Measurements from ENCODE around the gene ANKRD60.

The ANKRD60 gene

DNA sequence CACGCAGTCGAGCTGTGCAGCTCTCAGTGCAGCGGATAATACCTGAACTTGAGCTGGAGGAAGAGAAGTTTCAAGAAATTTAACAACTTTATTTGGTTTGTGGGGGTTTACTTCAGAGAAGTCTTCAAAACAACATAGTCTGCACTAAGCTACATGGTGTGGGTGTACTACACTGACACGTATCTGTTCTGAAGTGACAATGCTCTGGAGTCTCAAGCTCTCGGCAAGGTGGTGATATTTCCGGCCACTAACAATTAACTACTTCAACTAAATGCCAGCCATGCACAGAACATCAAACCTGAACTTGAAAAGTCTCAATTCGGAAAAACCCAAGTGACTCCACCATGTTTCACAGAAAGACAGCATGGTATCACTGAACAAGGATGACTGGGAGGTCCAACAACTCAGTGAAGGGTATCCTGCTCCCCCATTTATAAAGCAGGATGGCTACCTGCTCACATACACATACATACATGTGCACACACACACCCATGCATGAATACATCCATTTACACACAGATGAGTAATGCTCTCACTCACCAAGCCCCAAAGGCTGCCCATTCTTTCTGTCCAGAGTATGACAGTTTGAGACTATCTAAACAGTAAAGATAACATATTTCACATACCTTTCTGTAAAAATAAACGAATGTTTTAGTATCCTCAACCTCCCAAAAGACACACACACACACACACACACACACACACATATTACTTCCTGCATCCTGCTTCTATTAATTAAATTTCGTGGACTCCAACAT, 15.4 kb upstream of the ANKRD60 start:
- DNase-seq = no peak

GRCh38 chr20:58242824-58243223, 14.4 kb upstream of the ANKRD60 start:
- no peak for DNase-seq

DNA sequence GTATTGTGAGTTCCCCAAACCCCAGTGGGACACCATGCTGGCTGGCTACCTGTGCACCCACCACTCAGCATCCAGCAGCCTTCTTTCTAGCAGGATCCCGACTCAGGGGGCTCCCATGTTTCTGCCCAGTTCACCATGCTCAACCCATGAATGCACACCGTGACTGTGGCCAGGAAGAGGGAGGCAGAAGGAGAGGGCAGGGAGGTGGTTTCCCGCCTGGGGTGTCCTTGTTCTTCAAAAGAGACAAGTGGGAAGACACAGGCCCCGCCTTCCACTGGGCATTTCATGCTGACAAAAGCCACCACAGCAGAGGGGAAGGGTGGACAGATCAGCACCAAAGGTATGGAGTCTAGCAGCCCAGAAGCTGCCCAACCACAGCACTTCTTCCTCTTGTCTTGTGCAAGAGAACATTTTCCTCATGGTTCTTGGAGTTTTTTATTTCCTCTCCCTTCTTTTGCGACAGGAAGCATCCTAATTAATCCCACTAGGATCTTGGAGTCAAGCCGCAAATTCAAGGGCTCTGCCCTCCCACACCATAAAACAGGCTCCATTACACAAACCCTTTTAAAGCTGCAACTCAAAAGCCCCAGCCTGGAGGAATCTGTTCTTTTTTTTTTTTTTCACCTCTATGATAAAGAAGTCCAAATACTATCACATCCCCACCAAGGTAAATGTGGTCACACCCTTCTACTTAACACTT, 13.5 kb upstream of the ANKRD60 start:
- no peak for DNase-seq

DNA sequence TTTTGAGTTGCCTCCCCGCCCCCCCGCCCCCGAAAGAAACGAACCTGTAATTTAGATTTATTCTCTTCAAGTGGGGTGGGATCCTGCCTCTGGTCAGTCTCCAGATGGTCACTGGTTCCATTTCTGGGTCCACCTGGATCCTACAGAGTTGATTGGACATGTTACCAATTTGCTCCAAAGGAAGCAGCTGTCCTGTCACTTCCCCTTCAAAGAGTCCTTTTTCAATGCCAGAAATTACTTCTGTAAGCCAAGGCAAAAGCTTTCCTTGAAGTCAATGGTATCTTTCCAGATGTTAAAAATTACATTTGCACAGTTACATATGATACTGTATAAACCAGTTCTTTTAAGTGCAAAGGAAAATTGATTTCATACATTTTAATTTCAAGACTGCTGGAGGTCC, 12.0 kb upstream of the ANKRD60 start:
- DNase-seq = no peak

GRCh38 chr20:58239216-58239615, 10.8 kb upstream of the ANKRD60 start:
- no peak for DNase-seq

- DNase-seq = no peak
Measured at GRCh38 chr20:58238490-58238889, 10.0 kb upstream of the ANKRD60 start.

DNA sequence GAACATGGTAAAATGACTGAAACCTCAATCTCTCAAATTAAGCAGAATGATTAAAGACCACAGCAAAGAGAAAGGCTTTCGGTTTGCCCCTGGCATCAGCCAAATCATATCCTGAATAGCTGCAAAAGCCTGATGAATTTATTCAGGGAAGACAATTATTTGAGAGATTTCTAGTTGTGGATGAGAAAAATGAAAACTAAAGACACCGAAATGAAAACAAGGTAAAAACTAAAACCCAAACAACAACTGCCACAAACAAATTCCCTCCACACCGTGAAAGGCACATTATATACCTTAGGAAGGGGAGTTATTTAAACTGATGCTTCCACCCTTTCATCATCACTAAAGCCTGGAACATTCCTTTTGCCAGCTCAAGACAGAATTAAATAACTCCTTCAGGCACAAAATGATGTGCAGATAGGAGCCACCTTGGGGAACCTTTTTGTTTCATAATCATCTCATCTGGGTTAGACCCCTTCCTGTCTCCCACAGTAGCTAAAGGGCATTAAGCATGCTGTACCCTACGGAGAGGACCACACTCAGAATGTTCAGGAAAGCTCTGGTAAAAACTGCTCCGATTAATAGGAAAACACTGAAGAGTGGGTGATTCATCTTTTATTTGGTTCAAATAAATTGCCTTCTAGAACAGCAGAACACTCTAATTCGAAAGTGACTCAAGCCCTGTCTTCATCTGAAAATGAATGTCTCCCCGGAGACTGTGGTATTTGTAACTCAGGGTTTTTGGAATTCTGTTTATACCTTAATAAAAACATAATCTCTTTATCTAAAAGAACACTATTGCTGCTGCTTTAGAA, 9.1 kb upstream of the ANKRD60 start:
- no peak for DNase-seq

DNA sequence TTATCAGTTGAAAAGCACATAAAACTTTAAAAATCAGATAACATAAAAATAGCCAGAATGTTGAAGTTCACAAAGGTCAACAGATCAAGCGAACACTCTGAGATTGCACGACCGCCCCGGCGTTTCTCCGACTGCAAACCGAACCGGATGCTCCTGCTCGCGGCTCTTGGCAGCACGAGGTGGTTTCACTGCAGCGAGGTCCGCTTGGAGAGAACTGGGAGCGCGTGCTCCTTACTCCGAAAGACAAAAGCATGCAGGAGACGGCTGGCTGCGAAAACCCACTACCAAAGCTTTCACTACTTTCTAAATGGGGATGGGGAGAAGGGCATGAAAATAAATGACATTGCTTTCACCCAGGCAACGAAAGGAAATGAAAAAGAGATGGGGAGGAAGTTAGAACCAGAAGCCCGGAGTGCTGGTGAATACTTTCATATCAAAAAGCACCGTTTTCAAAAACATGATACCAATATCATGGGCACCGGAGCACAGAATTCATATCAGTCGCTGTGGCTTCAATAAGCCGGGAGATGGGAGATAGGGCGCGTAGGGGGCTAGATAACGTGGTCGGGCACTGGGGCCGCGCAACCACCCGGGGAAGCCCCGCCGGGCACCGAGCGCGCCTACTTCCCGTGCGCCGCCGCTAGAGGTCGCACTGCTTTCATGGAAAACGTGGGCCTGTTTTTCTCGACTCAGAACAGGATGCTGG, 8.3 kb upstream of the ANKRD60 start:
- no peak for DNase-seq

- DNase-seq = no peak
Measured at GRCh38 chr20:58235010-58235409, 6.6 kb upstream of the ANKRD60 start.

DNA sequence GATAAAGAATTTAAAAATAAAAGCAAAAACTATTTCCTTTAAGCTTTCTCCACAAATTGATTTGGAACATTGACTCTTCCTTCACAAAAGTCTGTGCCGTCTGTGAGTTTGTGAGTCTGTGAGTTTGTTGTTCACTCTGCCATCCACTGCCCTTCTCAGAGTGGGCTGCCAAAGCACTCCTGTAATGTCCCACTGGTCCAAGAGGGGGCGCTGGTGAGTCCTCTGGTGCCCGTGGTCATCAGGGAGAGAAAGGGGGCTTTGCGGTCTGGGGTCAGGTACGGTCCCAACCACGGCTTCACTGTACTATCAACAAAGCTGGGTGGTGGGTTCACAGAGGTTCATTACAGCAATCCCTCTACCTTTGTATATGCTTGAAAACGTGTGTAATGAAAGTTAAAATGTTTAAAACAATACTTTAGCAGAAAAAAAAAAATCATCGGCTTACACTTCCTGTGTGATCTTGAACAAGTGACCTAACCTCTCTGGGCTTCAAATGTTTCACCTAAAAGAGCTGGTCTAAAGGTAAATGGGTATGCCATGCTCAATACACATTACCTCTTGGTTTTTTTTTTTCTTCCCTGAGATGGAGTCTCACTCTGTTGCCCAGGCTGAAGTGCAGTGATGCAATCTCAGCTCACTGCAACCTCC, 5.6 kb upstream of the ANKRD60 start:
- DNase-seq = no peak

DNA sequence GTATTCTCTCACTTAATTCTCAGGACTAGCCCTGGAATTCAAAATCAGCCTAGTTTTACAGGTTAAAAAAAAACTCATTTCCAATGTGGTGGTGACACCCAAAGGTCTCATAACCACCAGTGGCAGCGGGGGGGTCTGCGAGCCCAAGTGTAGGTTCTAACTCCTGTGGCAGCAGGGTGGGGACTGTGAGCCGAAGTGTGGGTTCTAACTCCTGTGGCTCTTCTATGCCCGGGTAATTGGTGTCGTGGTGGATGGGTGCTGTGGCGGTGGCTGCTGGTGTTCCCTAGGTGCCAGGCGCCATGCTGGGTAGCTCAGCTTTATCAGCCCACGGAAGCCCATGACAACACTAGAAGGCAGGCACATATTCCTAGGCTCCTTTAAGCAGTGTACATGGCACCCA, 4.9 kb upstream of the ANKRD60 start:
- no peak for DNase-seq

DNA sequence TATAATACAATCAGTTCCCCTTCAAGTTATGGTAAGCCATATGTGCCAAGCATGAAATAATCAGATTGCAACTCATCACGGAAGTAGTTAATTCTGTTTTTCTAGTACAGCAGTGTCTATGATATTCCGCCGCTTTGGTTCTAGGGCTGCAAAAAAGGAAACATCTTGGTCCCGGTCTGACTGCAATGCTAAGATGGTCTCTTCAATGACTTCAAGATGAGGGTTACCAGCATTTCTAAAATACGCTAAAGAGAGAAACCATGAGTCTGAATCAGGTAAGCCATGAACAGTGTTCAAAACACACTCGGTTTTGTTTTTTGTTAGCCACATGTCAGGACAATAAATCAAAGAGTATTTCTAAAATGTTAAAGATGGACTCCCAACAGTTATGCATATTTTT, 3.2 kb upstream of the ANKRD60 start:
- DNase-seq = no peak

DNA sequence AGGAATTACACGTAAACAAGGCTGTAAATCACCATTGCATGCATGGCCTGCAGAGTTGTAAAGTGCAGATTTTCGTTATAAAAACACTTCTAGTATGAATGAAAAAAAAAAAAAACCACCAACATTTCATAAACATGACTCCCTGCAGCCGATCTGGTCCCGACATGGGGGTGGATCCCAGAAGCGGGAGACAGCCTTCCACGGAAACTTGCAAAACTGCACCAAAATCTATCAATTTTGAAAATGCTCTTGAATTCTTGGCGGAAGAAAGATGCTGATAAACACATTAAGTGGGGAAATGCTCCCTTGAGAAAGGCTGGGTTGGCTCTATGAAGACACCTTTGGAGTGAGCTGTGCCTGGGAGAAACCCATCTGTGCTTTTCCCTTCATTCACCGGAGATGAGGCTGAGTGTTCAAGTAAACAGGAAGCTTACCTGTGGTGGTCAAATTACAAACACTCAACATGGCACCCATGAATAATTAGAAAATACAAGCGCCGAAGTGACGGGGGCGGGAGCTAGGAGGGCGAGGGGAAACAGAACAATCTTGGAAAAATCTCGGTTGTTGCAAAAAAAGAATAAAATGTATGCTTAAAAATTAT, 845 bp upstream of the ANKRD60 start:
- DNase-seq = no peak

- DNase-seq = no peak
Measured at GRCh38 chr20:58228103-58228483, 360 bp downstream of the ANKRD60 start.

DNA sequence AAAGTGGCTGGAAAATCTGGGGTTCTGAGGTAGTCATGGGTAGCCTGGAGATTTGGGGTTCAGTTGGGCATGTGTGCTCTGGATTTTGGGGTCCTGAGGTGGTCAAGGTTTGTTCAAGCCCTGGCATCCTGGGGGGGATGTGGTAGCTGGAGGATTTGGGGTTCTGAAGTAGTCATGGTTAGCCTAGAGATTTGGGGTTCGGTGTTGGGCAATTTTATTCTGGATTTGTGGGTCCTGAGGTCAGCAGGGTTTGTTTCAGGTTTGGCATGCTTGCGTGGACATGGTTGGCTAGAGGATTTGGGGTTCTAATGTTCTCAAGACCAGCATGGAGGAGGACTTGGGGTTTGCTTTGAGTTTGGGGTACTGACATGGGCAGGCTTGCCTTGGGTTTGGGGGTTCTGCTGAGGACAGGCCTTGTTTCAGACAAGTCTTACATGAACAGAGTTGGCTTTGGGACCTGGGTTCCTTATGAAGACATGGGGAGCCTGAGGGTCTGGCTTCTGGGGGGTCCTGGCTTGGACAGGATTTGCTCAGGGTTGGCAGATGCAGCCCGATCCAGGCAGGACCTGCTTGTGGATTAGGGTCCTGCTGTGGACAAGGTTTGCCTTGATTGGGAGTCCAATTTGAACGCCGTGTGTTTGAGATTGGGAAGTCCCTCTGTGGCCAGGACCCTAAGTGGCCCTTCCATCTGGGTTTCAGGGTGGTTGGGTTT, 906 bp downstream of the ANKRD60 start:
- no peak for DNase-seq

DNA sequence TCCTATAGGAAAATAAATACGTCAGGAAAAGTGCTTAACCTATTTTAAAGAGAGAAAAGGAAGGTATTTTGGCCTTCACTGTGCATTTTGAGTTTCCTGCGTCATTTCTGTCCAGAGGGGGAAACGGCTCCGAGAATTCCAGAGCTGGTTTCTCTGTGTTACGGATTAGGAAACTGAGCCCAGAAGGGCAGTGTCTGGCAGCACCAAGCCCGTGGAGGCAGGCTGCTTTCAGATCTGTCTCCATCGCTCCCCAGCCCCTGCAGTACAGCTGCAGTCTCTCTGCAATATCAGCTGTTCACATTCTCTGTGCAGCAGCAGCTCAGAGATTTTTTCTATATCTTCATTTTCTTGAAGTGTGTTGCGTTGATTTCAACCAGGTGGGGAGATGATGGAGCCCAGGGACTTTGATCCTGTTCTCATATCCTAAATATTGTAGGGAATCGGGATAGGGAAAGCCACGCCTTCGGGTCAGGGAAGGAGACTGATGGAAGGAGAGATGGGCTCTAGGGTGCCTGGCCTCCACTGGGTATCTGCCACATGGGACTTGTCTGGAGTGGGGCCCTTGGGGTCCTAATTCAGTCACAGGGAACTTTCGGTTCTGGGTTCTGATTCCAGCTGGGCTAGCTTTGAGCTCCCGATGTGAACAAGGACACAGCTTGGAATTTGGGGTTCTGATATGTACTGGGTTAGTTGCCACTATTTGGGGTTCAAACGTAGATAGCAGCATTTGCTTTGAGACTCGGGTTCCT, 2.8 kb downstream of the ANKRD60 start:
- DNase-seq = no peak

GRCh38 chr20:58224974-58225373, 3.5 kb downstream of the ANKRD60 start:
- DNase-seq = no peak

GRCh38 chr20:58224097-58224496, 4.4 kb downstream of the ANKRD60 start:
- no peak for DNase-seq

DNA sequence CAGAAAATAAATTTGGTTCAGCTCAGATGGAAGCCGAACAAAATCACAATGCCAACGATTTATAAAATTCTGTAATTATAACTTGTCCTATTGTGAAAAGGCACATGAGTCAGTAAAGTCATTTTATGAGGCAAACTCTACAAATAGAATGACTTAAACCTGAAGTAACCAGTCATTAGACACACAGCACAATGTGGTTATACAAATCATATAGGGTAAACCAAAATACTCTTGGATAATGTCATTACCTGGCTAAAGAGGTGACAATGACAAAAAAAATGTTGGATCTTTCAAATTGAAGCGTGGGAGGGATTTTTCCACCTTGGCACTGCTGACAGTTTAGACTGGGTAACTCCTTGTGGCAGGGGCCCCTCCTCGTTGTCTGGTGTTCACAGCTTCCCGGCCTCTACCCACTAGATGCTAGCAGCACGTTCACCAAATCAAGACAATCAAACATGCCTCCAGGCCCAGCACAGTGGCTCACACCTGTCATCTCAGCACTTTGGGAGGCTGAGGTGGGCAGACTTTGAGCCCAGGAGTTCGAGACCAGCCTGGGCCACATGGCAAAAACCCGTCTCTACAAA, 5.0 kb downstream of the ANKRD60 start:
- DNase-seq = no peak

- DNase-seq = no peak
Measured at GRCh38 chr20:58222446-58222845, 6.0 kb downstream of the ANKRD60 start.

- DNase-seq = no peak
Measured at GRCh38 chr20:58219342-58219700, 9.1 kb downstream of the ANKRD60 start.
